GM21717 (cell line): ENCODE results near the gene ALDH8A1.
"Not testable (repeated sequence)": the region's sequence is repeated elsewhere in the genome, so short reads cannot be mapped to it uniquely, and the experiment has no call there.

Experiments used
- ATAC-seq: cut with Tn5 transposase; IDR thresholded peaks from one replicate; pipeline ENCODE4 v1.9.1; 2021; ENCODE audit warnings: mild to moderate bottlenecking, moderate library complexity; ENCODE audit not compliant: unreplicated experiment

ALDH8A1 gene

DNA sequence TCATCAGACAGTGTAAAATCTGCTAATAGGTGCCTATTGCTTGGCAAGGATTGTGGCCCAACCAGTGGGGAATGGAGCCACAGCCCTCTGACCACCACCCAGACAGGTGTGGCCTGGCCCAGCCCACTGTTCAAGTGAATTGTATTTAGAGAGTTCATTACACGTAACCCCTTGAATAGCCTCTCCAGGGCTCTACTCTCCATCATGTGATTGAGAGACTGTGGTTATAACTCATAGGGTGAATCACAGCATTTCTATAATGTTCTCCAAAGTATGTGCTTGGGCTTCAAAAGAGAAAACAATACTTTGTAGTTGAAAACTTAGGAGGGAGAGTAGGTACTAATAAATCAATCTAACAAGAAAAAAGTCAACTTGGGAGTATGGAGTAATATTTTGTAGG, 38.4 kb downstream of the ALDH8A1 start:
- no peak for ATAC-seq

- no peak for ATAC-seq
Observed at GRCh38 chr6:134910593-134910935, 39.3 kb downstream of the ALDH8A1 start.

DNA sequence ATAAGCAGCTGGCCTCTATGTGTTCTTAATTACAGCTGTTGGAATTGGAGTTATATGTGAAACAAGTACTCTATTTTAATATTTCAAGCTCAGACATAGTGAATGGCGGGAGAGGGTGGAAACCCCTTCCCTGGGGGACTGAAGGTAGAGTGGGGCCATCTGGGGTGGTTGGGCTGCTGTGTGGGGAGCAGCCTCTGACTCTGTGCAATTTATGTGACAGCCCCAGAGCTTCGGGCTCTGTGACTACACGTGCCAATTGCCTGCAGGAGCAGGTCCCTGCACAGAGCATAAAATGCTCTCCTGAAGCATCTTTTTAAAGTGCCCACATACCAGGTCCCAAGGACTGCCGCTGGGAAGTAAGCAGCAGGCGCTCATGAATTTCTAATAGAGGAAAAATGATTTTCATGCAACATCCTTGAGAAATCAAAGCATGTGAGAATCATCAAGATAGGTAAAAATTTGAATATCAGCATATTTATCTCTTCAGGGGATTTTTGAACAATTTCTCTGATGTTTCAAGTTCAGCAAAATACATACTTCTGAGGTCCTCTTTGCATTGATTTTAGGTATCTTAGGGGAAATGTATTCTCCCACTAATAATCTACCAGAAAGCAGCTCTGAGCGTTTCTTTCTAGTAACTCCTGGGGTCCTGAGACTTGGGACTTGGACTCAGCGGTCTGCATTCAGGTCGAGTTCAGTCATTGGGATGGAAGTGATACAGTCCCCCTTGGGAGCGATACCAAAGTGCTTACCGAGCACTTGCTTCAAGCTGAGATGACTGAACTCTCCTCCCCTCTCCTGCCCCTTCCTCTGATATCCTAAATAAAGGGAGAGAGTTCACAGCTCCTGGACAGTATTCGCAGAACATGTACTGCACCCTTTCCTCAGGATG, 40.0 kb downstream of the ALDH8A1 start:
- ATAC-seq, result no peak

DNA sequence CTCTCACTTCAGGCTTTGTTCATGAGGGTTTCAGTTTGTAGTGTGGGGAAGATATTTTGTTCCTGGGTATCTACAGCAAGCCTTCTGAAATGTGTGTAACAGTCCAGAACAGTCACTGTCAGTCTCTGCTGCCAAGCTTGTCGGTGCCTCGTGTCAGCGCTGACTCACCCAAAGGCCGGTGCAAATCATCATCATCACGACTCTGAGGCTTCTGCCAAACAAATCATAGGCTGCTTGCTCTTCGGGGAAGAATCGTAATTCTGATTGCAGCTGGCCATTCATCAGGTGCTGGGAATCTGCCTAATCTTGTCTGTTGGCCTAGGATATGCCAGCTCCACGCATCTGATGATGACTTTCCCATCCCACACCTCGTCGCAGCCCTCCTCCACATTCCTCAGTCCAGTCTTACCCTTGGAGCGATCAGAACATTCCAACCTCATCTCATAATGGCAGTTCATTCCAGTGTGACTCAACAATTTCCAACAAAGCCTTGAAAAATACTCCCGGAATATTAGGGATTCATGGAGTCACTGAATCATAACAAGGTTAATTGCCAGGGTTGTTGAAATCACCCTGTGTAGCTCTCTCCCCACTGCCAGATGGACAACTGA, 40.9 kb downstream of the ALDH8A1 start:
- no peak for ATAC-seq

DNA sequence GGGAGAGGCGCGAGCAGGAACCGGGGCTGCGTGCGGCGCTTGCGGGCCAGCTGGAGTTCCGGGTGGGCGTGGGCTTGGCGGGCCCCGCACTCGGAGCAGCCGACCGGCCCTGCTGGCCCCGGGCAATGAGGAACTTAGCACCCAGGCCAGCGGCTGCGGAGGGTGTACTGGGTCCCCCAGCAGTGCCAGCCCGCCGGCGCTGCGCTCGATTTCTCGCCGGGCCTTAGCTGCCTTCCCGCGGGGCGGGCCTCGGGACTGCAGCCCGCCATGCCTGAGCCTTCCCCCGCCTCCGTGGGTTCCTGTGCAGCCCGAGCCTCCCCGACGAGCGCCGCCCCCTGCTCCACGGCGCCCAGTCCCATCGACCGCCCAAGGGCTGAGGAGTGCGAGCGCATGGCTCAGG, 45.2 kb downstream of the ALDH8A1 start:
- ATAC-seq, result not testable (repeated sequence)

DNA sequence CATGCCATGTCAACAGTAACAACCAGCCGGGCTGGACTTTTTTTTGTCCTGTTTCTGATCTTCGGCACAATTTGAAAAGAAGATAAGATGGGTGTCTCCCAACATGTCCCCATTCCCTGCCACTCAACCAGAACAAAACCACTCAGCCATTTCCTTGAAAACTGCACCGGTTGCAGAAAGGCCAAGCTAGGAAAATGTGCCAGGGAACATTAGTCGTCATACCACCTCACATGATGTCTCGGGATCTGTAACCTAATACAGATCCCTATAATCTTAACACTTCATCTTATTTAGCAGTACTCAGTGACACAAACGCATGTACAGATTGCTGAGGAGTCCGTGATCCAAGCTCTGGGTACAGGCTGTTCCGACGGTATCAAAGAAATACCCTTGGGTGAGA, 46.5 kb downstream of the ALDH8A1 start:
- no peak for ATAC-seq

- no peak for ATAC-seq
Observed at GRCh38 chr6:134902936-134903335, 47.0 kb downstream of the ALDH8A1 start.

DNA sequence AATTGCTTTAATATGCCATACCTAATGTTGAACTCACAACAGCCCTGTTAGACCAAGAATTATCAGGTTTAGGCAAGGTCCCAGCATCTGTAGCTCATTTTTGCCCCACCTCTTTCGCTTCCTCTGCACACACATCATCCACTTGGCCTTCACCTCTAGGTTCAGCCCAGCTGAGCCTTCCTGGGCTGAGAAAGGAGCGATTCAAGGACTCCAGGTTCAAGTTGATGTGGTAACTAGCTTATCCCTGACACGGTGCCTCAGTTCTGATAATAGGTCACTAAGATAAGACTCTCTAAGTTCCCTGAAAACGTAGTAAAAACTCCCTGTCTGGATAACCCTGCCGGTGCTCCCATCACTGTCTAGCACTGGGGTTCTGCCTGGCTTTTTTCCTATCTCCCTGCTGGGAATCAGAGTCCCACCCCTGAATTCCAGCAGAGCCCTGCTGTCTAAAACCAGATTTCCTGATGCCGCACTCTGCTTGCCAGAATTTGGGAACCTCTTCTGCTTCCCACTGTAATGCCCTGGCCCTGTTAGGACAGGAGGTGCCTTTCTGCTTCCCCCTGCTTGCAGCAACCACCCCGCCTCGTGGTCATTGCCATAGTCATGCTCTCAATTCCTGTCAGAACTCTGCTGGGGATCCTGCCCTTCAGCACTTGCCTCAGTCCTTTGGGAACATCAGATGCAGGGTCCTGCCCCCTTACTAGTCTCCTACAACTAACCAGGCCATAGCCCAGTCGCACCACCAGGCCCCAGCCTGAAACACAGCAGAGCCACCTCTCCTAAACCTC, 47.6 kb downstream of the ALDH8A1 start:
- ATAC-seq, result no peak

DNA sequence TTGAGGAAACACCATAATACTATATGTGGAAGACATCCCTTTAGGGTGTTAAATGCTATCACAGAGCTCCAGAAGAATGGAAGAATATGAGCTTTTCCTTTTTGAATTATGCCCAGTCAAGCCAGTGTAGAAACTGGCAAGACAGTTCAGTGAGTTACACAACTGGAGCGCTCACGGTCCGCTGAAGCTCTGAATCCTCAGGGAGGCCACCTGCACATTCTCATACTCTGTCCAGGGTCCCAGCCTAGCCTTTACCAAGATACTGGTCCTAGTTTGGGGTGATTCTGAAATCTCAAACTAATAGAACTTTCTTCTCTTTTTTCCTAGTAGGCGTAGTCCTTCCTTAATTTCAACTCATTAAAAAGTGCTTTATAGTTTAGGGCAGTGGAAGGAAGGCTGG, 51.3 kb downstream of the ALDH8A1 start:
- no peak for ATAC-seq

- not testable (repeated sequence) for ATAC-seq
Observed at GRCh38 chr6:134898166-134898565, 51.7 kb downstream of the ALDH8A1 start.

DNA sequence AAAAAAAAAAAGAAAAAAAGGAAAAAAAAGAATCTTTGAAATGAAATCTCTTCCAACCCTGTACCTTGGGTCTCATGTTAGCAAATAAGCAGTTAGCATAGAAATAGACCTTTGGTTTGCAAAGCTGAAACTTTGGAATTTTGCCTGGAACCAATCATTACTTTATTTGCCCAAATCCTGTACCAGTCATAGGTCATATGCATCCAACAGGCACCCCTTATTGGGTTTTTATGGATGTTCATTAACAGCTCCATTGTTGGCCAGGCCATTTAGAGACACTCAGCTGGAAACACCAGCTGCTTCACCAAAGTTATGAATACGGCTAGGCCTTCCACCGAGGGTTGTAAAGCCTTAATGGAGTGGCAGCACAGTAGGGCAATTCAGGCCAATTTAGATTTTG, 53.0 kb downstream of the ALDH8A1 start:
- ATAC-seq, result no peak

GRCh38 chr6:134894800-134895199, 55.1 kb downstream of the ALDH8A1 start:
- no peak for ATAC-seq

DNA sequence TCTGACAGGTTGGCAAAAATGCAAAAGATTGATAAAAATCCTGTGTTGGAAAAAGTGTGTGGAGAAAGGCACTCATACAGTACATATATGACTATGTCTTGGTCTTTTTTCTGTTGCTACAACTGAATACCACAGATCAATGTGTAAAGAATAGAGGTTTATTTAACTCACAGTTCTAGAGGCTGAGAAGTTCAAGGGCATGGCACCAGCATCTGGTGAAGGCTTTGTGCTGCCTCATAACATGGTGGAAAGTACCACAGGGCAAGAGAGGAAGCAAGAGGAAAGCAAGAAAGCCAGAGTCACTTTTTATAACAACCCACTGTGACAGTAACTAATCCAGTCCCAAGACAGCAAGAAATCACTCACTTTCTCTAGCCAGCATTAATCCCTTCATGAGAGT, 57.5 kb downstream of the ALDH8A1 start:
- no peak for ATAC-seq

DNA sequence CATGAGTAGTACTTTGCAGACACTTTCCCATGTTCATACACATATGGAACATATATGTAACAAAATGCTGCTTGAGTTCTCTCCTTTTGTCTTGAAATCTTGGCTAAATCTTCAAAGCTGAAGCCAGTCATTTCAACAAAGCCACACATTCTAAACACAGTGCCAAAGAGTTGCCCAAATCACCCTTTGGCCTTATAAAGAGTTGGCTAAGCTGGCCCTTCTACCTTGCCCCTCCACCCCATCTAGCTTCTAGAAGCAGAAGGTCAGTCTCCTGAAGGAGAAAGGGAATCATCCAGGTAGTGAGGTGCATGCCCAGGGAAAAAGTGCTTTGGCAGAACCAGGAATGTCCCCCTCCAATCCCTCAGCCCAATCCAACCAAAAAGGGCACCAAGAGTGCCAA, 58.3 kb downstream of the ALDH8A1 start:
- ATAC-seq, result no peak

DNA sequence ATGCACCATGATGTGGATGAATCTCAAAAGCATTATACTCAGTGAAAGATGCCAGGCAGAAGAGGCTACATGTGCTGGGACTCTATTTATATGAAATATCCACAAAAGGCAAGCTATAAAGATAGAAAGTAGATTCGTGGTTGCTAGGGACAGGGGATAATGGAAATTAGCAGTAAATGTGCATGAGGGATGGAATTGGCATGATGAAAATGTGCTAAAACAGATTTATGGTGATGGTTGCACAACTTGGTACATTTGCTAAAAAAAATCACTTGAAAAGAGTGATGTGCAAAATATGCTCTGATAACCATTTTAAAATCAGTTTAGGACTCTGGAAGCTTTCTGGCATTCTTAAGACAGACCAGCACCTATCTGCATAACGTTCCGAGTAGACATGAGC, 61.6 kb downstream of the ALDH8A1 start:
- ATAC-seq, result no peak

- ATAC-seq, result no peak
Observed at GRCh38 chr6:134884752-134885151, 65.1 kb downstream of the ALDH8A1 start.

DNA sequence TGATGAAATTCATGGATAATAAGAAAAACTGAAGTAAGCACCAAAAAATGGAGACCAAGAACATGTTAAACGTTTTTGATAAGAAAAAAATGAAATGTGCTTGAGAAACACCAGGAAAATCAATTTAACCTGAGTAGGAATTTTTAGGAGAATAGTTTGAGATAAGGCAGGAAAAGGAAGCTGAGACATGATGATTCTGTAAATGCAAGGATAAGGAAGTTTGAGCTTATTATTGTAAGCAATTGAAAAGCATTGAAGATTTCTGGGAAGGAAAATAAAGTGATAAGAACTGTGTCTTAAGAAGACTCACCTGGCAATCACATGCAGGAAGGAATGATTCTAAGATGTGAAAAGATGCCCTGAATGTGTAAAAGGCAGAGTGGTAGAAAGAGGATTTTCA, 66.6 kb downstream of the ALDH8A1 start:
- ATAC-seq, result no peak

GRCh38 chr6:134882426-134883038, 67.4 kb downstream of the ALDH8A1 start:
- no peak for ATAC-seq

DNA sequence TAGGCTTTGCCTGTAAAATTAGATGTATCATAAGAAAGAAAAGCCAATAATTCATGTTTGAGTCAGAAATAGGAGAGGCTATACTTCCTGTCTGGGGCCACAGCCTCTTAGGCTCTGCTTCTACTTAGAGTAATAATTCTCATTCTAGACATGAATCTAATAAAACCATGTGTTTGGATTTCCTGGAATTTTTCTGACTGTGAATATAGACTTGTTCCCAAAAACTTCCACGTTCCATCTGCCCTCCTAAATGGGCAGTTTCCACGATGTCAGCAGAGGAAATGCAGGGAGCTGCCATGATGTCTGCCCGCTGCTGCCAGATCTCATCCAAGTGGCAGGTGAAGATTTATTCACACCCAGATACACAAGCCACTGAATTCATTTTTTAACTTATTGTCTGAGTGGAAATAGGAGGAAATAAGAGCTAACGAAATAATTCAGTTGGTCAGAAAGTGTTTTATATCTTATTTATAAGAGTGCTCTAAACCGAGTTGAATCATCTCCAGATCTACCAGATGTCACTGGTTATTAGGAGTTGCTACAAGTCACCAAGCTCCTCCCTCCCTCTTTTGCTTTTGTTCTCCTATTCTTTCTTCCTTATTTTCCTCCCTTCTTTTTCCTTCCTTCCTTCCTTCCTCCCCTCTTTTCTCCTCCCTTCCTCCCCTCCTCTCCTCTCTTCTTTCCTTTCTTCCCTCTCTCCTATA, 69.3 kb downstream of the ALDH8A1 start:
- ATAC-seq, result no peak

- no peak for ATAC-seq
Observed at GRCh38 chr6:134878136-134878535, 71.8 kb downstream of the ALDH8A1 start.

- no peak for ATAC-seq
Observed at GRCh38 chr6:134875367-134875766, 74.5 kb downstream of the ALDH8A1 start.
